CD4-positive, alpha-beta T cell treated with Interleukin-10 for 1 hour (primary cell): ENCODE data around the gene SETDB1.

ENCODE experiments used
- DNase-seq: peaks from one replicate; pipeline ENCODE4 v3.0.0-alpha.2; 2020

The SETDB1 gene

DNA sequence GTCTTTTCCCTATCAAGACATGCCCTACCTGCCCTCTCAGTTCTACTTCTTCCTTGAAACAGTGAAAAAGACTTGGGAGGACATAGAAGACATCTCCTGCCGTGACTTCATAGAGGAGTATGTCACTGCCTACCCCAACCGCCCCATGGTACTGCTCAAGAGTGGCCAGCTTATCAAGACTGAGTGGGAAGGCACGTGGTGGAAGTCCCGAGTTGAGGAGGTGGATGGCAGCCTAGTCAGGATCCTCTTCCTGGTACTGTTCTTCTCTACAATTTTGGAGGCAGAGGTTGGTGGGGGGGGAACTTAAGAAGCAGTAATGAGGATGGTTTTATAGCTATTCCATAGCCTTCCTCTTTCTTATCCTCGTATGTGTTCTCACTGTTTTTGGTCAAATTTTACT is 18.7 kb downstream of the SETDB1 start:
- DNase-seq, result no peak

DNA sequence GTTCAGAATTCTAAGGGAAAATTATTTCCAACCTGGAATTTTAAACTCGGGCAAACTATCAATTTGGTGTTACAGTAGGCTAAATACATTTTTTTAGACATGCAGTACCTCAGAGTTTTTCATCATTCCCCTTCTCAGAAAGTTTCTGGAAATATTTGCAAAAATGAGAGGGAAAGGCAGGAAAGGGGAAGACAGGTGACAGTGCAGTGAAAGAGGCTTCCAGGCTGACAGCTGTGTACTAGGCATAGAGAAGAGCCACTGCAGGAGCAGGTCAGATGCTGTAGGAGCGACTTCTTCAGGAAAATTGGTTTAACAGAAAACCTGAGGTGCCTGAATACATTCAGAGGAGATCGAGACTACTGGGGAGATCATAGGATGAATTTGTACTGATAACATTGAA is 28.5 kb downstream of the SETDB1 start:
- DNase-seq, result no peak

- DNase-seq, result no peak
These were observed 29.1 kb downstream of the SETDB1 start for GRCh38 chr1:150955280-150955679.

GRCh38 chr1:150957666-150958065 is 31.5 kb downstream of the SETDB1 start:
- no peak for DNase-seq

GRCh38 chr1:150960646-150961045 is 34.5 kb downstream of the SETDB1 start:
- no peak for DNase-seq

DNA sequence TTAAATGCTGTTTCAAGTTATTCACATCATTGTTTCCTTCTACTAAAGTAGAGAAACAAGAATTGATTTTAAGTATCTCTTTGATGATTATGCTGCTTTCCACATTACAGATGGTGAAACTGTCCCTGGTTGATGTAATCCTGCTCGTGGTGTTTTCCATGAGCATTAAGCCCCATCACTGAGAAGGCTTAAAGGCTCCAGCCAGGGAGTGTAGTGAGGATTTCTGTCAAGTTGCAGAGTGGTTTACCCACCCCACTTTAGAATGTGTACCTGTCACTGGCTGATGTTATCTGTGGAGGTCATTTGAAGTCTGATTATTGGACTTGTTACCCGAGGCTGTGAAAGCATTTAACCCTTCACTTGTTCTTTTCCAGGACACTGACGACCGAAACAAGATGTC is 35.6 kb downstream of the SETDB1 start:
- no peak for DNase-seq

GRCh38 chr1:150963321-150964163 is 37.4 kb downstream of the SETDB1 start:
- DNase-seq, result no peak

- no peak for DNase-seq
These were observed 38.0 kb downstream of the SETDB1 start for GRCh38 chr1:150964164-150964489.

DNA sequence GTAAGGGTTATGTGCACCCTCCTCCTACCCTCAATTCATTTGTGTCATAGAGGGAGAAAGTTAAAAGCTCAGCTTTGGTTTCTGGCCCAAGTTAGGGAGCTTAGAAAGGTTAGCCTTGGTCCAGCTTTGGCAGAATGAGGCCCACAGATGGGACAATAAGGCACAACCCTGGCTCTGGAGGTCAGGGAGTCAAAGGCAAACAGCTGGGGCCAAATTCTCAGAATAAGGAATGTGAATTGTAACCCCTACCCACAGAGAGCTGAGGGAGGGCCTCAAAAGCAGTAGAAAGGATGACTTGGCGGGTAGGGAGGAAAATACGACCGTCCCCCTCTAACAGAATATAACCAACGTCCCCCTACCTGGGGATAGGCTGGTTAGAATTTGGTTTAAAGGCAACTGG is 39.4 kb downstream of the SETDB1 start:
- no peak for DNase-seq

DNA sequence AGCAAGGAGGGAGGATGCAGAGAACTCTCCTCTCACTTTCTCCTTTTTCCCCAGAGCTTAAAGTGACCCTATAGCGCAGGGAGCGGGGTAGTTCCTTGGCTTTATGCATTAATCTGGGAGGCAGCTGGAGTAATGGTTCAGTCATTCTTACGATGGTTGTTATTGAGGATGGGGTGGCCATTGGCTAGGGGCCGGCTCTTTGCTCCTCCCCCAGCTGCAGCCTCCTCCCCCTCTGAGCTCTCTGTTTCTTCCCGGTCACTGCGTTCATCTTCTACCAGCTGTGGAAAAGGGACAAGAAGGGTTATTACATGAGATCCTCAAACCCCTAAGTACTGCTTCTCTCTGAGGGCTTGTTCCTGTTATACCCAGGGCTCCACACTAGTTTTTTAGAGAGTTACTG is 39.8 kb downstream of the SETDB1 start:
- DNase-seq, result no peak

DNA sequence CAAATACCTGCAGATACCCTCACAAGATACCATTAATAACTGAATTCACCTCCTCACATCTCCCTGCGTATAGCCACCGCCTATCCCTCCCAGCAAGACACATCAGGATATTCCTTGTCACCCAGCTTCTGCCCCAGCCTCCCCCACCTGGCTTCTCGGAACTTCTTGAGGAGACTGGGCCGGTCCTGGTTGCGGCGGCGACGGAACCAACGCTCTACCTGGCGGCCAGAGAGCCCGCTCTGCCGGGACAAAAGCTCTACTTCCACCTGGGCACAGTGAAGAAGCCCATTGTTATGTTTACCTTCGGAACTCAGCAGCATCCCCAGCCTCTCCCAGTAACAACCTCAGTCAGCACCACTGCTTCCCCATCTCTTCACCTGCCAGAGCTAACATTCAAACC is 41.8 kb downstream of the SETDB1 start:
- DNase-seq, result no peak

DNA sequence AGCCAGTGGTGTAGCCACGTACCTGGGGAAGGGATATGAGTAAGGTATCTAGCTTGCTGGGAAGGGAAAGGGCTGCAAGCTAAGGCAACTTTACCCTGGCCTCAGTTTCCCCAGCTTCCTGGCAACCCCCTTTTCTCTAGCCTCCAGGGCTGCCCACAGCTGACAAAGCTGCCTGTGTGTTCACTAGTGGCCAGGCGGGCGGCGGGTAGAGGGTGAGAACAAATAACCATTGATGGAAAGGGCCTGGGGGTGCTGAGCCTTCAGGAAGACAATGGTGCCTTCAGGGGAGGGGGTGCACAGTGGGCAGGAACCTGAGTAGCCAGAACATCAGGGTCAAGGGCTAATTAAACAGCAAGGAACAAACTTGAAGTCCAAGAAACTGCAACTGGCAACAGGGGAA is 42.3 kb downstream of the SETDB1 start:
- no peak for DNase-seq

- no peak for DNase-seq
These were observed 43.5 kb downstream of the SETDB1 start for GRCh38 chr1:150969626-150970025.

DNA sequence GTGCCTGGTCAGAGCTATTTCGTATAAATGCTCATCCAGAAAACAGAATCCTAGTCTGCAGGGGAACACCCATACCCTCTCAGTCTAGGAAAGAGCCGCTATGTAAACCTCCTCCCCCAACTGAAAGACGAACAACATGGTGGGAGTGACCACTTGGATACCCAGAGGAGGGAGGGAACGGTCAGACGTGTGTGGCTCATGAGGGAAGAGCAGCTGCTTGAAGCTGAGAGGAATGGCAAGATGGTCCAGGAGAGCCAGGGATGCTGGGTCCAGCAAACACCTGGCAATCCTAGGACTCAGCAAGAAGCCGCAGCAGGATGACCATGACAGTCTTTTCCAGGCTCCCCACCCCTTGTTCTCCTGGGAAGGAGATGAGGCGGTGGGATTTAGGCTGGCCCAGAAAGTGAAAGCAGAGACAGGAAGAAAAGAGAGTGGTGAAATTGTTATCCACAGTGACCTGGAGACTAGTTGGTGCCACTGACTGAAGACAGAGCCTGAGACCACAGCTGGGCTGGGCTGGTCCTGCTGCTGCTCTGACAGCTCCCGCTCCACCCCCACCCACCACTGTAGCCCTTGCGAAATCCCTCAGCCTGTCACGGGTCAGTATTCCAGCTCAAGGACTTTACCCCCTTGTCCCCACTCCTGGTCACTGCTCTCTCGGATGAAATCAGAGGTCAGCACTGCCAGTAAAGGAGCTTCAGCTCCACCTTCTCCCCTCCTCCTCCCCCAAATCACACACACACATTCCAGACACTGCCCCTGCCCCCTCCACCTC is 44.8 kb downstream of the SETDB1 start:
- no peak for DNase-seq

DNA sequence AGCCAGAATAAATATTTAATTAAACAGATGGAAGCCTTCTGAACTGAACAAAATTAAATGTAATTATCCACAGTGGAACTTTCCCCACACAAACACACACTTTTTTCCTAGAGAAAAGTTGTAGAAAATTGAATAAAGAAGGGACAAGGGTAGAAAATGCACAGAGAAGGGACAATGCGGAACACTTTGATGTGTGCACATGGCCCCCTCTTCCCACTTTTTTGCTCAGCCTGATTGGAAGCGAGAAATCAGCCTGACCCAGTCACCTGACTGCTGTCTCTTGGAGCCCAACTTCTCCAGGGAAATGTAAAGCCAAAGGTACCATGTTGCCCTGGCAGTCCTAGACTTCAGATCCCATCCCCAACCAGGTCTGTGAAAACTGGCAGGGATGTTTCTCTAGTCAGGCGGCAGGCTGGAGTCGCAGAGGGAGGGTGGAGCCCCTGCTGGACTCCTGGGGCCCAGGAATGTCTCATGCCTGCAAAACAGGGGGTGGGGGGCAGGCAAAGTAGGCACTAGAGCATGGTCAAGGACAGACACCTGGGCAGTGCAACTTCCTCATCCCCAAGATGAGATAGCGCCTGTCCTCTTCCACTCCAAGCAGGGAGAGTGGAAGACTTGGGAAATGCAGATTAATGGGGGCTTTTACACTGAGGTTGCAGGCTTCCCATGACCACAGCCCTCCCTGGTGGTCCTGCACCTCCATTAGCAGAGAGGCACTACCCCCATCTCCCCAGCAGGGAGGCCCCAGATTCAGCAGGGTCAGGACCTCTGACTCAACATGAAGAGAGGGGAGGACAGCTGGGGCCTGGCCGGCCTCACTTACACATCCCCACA is 45.6 kb downstream of the SETDB1 start:
- DNase-seq, result peak; percentile 13

GRCh38 chr1:150972417-150972940 is 46.3 kb downstream of the SETDB1 start:
- DNase-seq, result no peak

- DNase-seq, result no peak
These were observed 47.2 kb downstream of the SETDB1 start for GRCh38 chr1:150973258-150973835.

DNA sequence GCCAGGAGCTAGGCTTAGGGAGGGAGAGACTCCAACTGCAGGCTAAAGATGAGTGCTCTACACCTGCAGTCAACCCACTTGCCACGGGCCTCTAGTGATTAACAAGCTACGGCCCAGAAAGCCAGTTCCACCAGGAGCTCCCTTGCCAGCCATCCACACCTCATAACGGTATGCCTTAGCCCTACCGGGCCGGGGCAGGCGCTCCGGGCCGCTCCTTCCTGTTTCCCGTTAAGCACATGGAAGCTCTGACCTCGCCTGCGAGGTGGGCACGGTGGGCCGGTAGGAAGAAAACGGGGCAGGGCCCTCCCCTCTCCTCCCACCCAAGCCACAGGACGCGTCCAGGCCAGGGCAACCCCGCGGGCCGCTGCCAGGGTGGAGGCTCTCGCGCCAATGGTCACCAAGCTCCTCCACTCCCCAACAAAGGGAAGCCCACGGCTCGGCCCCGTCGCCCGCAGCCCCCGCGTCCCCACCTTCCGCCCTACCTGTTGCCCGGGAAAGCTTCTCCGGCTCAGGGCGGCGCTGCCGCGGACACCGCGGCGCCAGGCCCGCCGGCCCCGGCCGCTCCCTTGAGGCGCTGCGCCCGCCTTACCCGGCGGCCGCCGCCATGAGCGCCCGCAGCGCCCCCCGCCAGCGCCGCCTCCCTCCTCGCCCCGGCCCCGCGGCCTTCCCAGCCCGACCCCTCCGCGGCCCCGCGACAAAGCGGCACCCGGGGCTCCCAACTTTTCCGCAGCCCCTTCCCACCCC is 47.8 kb downstream of the SETDB1 start:
- peak; percentile 36 for DNase-seq

- DNase-seq, result peak; percentile 82
These were observed 48.7 kb downstream of the SETDB1 start, which contains the start of gene CERS2 for GRCh38 chr1:150974580-150975478. TSS of gene CERS2 (minus strand) at chr1:150974835. CDS start at chr1:150969090, 5,745 bp downstream.

DNA sequence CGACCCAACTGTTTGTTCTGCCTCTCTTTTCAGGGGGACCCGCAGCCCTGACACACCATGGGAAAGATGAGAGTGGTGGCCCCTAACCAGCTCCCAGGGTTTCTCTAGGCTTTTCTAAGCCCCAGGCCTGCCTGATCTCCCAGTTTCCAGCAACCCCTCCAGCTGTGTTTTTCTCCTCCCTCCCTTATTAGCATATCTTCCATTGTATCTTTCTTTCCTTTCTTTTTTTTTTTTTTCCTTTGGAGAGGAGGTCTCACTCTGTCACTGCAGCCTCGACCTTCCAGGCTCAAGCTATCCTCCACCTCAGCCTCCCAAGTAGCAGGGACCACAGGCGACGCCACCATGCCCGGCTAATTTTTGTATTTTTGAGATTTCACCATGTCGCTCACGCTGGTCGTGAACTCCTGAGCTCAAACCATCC is 50.2 kb downstream of the SETDB1 start:
- DNase-seq, result no peak
